Type B pancreatic cell (in vitro differentiated cells): ENCODE measurements around the gene ITGA1. TPM values are rescaled to one million over a fixed set of nuclear protein-coding genes. Genes with fewer than 3 reads are reported as not detected.

ENCODE experiments used
- DNase-seq: peaks from one replicate; pipeline ENCODE4 v3.0.0; 2021; ENCODE audit warnings: mixed read lengths; ENCODE audit not compliant: unreplicated experiment; ENCODE audit errors: extremely low spot score
- H3K27ac Mint-ChIP-seq: 2 replicates; pipeline ENCODE4 v1.8.0; 2021; ENCODE audit warnings: mild to moderate bottlenecking, mixed read lengths
- H3K27me3 Mint-ChIP-seq: 2 replicates; pipeline ENCODE4 v1.8.0; 2021; ENCODE audit warnings: mixed read lengths
- H3K36me3 Mint-ChIP-seq: 2 replicates; pipeline ENCODE4 v1.8.0; 2021; ENCODE audit warnings: mixed read lengths
- H3K4me1 Mint-ChIP-seq: one replicate; pipeline ENCODE4 v1.8.0; 2021; ENCODE audit warnings: mixed read lengths; ENCODE audit not compliant: unreplicated experiment
- H3K4me3 Mint-ChIP-seq: 2 replicates; pipeline ENCODE4 v1.8.0; 2021; ENCODE audit warnings: mild to moderate bottlenecking, mixed read lengths
- H3K9me3 Mint-ChIP-seq: 2 replicates; pipeline ENCODE4 v1.8.0; 2021; ENCODE audit warnings: mixed read lengths
- total RNA-seq: library from RNA; stranded (reverse); gene quantifications from 2 replicates; pipeline ENCODE4 v1.2.1, GENCODE V29; 2021; ENCODE audit warnings: low replicate concordance
- TF ChIP-seq, protein P1 (sequence below): fragments of 200-600 bp; sonication (generic); conservative IDR thresholded peaks from 2 replicates; pipeline ENCODE4 v1.5.0; 2021; ENCODE audit warnings: antibody characterized with exemption, mild to moderate bottlenecking

ITGA1 gene
- total RNA-seq, 1 donor from 2014 or later: 17.0 TPM

DNA sequence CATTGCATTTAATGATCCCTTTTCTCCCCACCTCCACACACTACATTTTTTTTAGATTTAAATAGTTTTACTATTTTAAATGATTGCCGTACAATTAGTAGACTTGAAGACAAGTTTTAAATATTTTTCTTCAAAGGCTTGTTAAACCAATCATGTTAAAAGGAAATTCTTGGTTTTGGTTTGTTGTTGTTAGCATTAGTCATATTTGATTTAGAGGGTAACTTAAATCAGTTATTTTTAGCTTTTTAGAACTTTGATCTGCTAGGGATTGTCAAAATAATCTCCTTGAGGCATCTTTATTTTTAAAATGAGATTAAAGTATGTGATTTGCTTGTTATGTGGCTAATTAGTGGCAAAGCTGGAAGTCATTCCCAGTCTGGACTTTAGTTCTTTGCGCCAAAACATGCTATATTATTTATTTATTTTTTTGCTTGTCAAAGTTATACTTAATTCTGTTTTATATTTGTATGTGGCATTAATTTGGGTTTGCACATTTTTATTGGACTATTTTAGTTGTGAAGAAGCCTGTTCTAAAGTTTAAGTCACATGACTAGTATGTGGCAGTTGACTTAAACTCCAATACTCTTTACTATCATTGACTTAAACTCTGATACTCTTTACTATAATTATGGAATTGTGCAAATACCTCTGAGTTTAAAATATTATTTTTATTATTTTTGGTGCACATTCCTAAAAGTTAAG lies 14.7 kb downstream of the ITGA1 start:
- H3K27ac Mint-ChIP-seq: no peak overlapping the region
- H3K9me3 Mint-ChIP-seq: no peaks in the 10 kb centered on the region
- peak overlapping the region; percentile 97 for H3K4me3 Mint-ChIP-seq
- no peaks in the 10 kb centered on the region for H3K27me3 Mint-ChIP-seq
- H3K36me3 Mint-ChIP-seq: peaks cover 12% of the 10 kb centered on the region
- TF ChIP-seq, protein P1, sequence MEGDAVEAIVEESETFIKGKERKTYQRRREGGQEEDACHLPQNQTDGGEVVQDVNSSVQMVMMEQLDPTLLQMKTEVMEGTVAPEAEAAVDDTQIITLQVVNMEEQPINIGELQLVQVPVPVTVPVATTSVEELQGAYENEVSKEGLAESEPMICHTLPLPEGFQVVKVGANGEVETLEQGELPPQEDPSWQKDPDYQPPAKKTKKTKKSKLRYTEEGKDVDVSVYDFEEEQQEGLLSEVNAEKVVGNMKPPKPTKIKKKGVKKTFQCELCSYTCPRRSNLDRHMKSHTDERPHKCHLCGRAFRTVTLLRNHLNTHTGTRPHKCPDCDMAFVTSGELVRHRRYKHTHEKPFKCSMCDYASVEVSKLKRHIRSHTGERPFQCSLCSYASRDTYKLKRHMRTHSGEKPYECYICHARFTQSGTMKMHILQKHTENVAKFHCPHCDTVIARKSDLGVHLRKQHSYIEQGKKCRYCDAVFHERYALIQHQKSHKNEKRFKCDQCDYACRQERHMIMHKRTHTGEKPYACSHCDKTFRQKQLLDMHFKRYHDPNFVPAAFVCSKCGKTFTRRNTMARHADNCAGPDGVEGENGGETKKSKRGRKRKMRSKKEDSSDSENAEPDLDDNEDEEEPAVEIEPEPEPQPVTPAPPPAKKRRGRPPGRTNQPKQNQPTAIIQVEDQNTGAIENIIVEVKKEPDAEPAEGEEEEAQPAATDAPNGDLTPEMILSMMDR: no peak
- peaks cover 30% of the 10 kb centered on the region for H3K4me1 Mint-ChIP-seq
- no peak for DNase-seq

DNA sequence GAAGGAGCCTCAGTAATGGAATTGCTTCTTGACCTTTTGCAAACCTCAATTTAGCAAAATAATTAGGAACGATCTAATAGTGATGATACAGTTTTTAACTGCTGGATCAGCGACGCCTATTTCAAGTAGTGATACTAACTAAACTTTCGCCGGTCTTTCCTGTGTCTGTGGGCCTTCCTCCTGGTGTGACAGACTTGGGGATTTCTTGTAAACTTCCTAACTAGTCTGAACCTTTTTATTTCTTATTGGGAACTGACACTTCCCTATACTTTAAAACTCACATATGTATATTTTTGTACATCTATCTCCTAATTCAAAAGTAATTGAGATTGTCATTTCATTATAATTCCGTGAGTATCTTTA lies 15.2 kb downstream of the ITGA1 start:
- peak overlapping the region; percentile 62 for H3K4me3 Mint-ChIP-seq
- no peak overlapping the region for H3K27ac Mint-ChIP-seq
- no peak for DNase-seq
- H3K9me3 Mint-ChIP-seq: no peaks in the 10 kb centered on the region
- no peaks in the 10 kb centered on the region for H3K27me3 Mint-ChIP-seq
- TF ChIP-seq, protein P1: no peak
- peaks cover 12% of the 10 kb centered on the region for H3K36me3 Mint-ChIP-seq
- H3K4me1 Mint-ChIP-seq: peaks cover 28% of the 10 kb centered on the region

GRCh38 chr5:52804387-52804791 lies 16.7 kb downstream of the ITGA1 start:
- H3K27me3 Mint-ChIP-seq: no peaks in the 10 kb centered on the region
- no peak overlapping the region for H3K27ac Mint-ChIP-seq
- peak overlapping the region; percentile 58 for H3K4me3 Mint-ChIP-seq
- H3K4me1 Mint-ChIP-seq: peaks cover 19% of the 10 kb centered on the region
- peaks cover 12% of the 10 kb centered on the region for H3K36me3 Mint-ChIP-seq
- no peak for DNase-seq
- TF ChIP-seq, protein P1: no peak
- no peaks in the 10 kb centered on the region for H3K9me3 Mint-ChIP-seq

DNA sequence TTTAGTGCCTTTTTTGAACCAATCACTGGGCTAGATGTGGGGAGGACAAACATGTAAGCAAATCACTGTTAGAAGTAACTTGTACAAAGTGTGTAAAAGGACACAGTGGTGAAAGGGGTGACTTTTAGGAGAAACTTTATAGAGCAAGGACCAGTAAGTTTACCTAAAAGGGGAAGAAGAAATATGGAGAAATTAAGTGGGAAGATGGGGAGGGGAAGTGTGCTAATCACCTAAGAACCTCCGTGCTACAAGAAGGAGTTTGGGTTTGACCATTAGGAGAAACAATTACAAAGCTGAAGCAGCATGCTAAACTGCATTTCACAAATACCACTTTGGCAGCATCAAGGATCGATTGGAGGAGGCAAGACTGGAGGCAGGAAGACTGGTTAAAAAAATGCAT lies 17.3 kb downstream of the ITGA1 start:
- H3K27me3 Mint-ChIP-seq: no peaks in the 10 kb centered on the region
- H3K4me3 Mint-ChIP-seq: no peak overlapping the region
- no peak overlapping the region for H3K27ac Mint-ChIP-seq
- peaks cover 12% of the 10 kb centered on the region for H3K36me3 Mint-ChIP-seq
- TF ChIP-seq, protein P1: no peak
- H3K9me3 Mint-ChIP-seq: no peaks in the 10 kb centered on the region
- H3K4me1 Mint-ChIP-seq: peaks cover 23% of the 10 kb centered on the region
- no peak for DNase-seq

DNA sequence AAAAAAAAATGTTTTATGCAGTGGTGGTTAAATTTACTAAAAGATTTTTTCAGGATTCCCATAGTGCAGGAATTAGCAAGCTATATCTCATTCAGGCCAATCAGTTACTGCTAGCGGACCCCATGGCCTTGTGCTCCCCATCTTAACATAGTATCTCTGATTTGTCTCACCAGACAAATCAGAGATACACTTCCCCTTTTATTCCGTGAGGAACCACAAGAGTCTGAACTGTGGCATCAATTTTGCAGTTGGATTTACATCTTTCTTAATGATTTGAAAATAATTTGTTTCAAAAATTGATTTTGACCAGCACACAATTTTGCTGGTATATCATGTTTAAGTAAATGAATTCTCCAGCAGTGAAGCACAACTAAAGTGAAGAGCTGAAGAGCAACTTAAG lies 17.9 kb downstream of the ITGA1 start:
- TF ChIP-seq, protein P1: no peak
- Mint-ChIP-seq H3K4me3 (no peak overlapping the region), H3K27me3 (no peaks in the 10 kb centered on the region), H3K27ac (no peak overlapping the region), H3K4me1 (peaks cover 23% of the 10 kb centered on the region), H3K36me3 (peaks cover 12% of the 10 kb centered on the region), H3K9me3 (no peaks in the 10 kb centered on the region)
- no peak for DNase-seq
